ENCODE results near the gene AHNAK2. TPM values are rescaled to one million over a fixed set of nuclear protein-coding genes. Genes with fewer than 3 reads are reported as not detected.
A peak's percentile ranks its signal among the peaks of the same experiment; 100 is the strongest.
"Not testable (repeated sequence)": the region's sequence is repeated elsewhere in the genome, so short reads cannot be mapped to it uniquely, and the experiment has no call there.

The AHNAK2 gene
- total RNA-seq, 1 donor from 2014 or later, result 13.7 TPM

- H3K36me3 ChIP-seq; intact Hi-C loops (cut with DNase I); DNase-seq; ATAC-seq; H3K27me3 ChIP-seq; H3K4me1 ChIP-seq; H3K4me3 ChIP-seq; H3K27ac ChIP-seq; H3K9me3 ChIP-seq: not testable (repeated sequence)
These were observed 33.6 kb downstream of the AHNAK2 start for GRCh38 chr14:104944436-104945205.

GRCh38 chr14:104944016-104944308, 34.2 kb downstream of the AHNAK2 start:
- H3K4me1 ChIP-seq; ATAC-seq; H3K27me3 ChIP-seq; H3K36me3 ChIP-seq; H3K4me3 ChIP-seq; H3K27ac ChIP-seq; H3K9me3 ChIP-seq; DNase-seq; intact Hi-C loops (cut with DNase I): not testable (repeated sequence)

GRCh38 chr14:104943216-104944015, 34.8 kb downstream of the AHNAK2 start:
- intact Hi-C loops (cut with DNase I); H3K36me3 ChIP-seq; H3K27ac ChIP-seq; DNase-seq; H3K9me3 ChIP-seq; ATAC-seq; H3K27me3 ChIP-seq; H3K4me1 ChIP-seq; H3K4me3 ChIP-seq: not testable (repeated sequence)

- no peak for ATAC-seq
- DNase-seq, result no peak
- no peak overlapping the region for H3K27ac ChIP-seq
- no peaks in the 10 kb centered on the region for H3K4me1 ChIP-seq
- H3K27me3 ChIP-seq, result no peaks in the 10 kb centered on the region
- TF ChIP-seq CTCF (IDR thresholded peaks at IDR 0.05), result no peak
- intact Hi-C loops (cut with DNase I), result no loop called here
- no peaks in the 10 kb centered on the region for H3K9me3 ChIP-seq
- no peaks in the 10 kb centered on the region for H3K36me3 ChIP-seq
- H3K4me3 ChIP-seq, result no peak overlapping the region
These were observed 35.6 kb downstream of the AHNAK2 start for GRCh38 chr14:104942586-104942985.

GRCh38 chr14:104941508-104942365, 36.4 kb downstream of the AHNAK2 start:
- H3K4me1 ChIP-seq, result no peaks in the 10 kb centered on the region
- no peak for TF ChIP-seq CTCF (IDR thresholded peaks at IDR 0.05)
- peak; percentile 33 for DNase-seq
- no peaks in the 10 kb centered on the region for H3K27me3 ChIP-seq
- H3K36me3 ChIP-seq, result no peaks in the 10 kb centered on the region
- no peak for ATAC-seq
- no peak overlapping the region for H3K4me3 ChIP-seq
- intact Hi-C loops (cut with DNase I), result no loop called here
- H3K9me3 ChIP-seq, result no peaks in the 10 kb centered on the region
- H3K27ac ChIP-seq, result no peak overlapping the region

- no peak for TF ChIP-seq CTCF (IDR thresholded peaks at IDR 0.05)
- DNase-seq, result peak; percentile 11
- H3K36me3 ChIP-seq, result no peaks in the 10 kb centered on the region
- no peaks in the 10 kb centered on the region for H3K27me3 ChIP-seq
- H3K4me1 ChIP-seq, result no peaks in the 10 kb centered on the region
- no peak overlapping the region for H3K27ac ChIP-seq
- H3K9me3 ChIP-seq, result no peaks in the 10 kb centered on the region
- H3K4me3 ChIP-seq, result no peak overlapping the region
- intact Hi-C loops (cut with DNase I), result no loop called here
- ATAC-seq, result no peak
These were observed 37.5 kb downstream of the AHNAK2 start for GRCh38 chr14:104940526-104941150.
